ENCODE measurements around the gene MED25.

The MED25 gene

GRCh38 chr19:49799271-49799797, 18.8 kb upstream of the MED25 start:
- DNase-seq (ENCODE audit: low spot score) = no peak

- no peak for DNase-seq (ENCODE audit: low spot score)
Measured at GRCh38 chr19:49799798-49800376, 18.2 kb upstream of the MED25 start.

GRCh38 chr19:49800771-49801170, 17.3 kb upstream of the MED25 start:
- DNase-seq (ENCODE audit: low spot score) = no peak

GRCh38 chr19:49801401-49801888, 16.6 kb upstream of the MED25 start:
- no peak for DNase-seq (ENCODE audit: low spot score)

- peak; percentile 91 for DNase-seq (ENCODE audit: low spot score)
Measured at GRCh38 chr19:49801966-49802661, 16.0 kb upstream of the MED25 start.

- no peak for DNase-seq (ENCODE audit: low spot score)
Measured at GRCh38 chr19:49802836-49803528, 15.1 kb upstream of the MED25 start.

- DNase-seq (ENCODE audit: low spot score) = no peak
Measured at GRCh38 chr19:49803529-49803856, 14.6 kb upstream of the MED25 start.

- DNase-seq (ENCODE audit: low spot score) = no peak
Measured at GRCh38 chr19:49805822-49806619, 12.1 kb upstream of the MED25 start.

GRCh38 chr19:49806620-49806959, 11.5 kb upstream of the MED25 start:
- no peak for DNase-seq (ENCODE audit: low spot score)

- no peak for DNase-seq (ENCODE audit: low spot score)
Measured at GRCh38 chr19:49807058-49807903, 10.8 kb upstream of the MED25 start.

- no peak for DNase-seq (ENCODE audit: low spot score)
Measured at GRCh38 chr19:49807904-49808675, 10.0 kb upstream of the MED25 start.

GRCh38 chr19:49808711-49809159, 9.4 kb upstream of the MED25 start:
- peak; percentile 89 for DNase-seq (ENCODE audit: low spot score)

- DNase-seq (ENCODE audit: low spot score) = peak; percentile 38
Measured at GRCh38 chr19:49809160-49809940, 8.7 kb upstream of the MED25 start.

GRCh38 chr19:49809941-49810389, 8.1 kb upstream of the MED25 start:
- no peak for DNase-seq (ENCODE audit: low spot score)

- no peak for DNase-seq (ENCODE audit: low spot score)
Measured at GRCh38 chr19:49811328-49811727, 6.8 kb upstream of the MED25 start.

GRCh38 chr19:49812452-49812996, 5.6 kb upstream of the MED25 start:
- no peak for DNase-seq (ENCODE audit: low spot score)

- DNase-seq (ENCODE audit: low spot score) = peak; percentile 99
Measured at GRCh38 chr19:49812997-49813861, 4.9 kb upstream of the MED25 start, which contains the start of gene FUZ. Gene FUZ, minus strand, starts transcription at chr19:49813292. Its CDS starts 186 bp downstream, at chr19:49813106.

- no peak for DNase-seq (ENCODE audit: low spot score)
Measured at GRCh38 chr19:49814010-49814409, 4.1 kb upstream of the MED25 start.

All from globus pallidus (tissue), 1 donor.